Mesenteric fat pad (tissue), 1 donor: ENCODE results near the gene C9orf152. TPM values are rescaled to one million over a fixed set of nuclear protein-coding genes. Genes with fewer than 3 reads are reported as not detected.

Source experiments
- total RNA-seq: library from RNA; stranded (reverse); fragmentation: NEBNext Ultra II Directional; extraction: Animal tissue kit (Norgen Biotek cat#: 25700); gene quantifications from one replicate; pipeline ENCODE4 v1.2.1, GENCODE V29; 2021
- donor health status: DM: yes; HTN: yes; CAD: no.

Gene C9orf152
- total RNA-seq, 1 donor from 2014 or later, result not detected

Other genes starting within 250 kb of the C9orf152 start
- gene TXN, start 48.3 kb upstream of the C9orf152 start, total RNA-seq, result 237 TPM
- not detected for gene TXNDC8, start 129.7 kb upstream of the C9orf152 start, total RNA-seq